H1 (cell line): ENCODE data around the gene OR2C1. TPM values are rescaled to one million over a fixed set of nuclear protein-coding genes. Genes with fewer than 3 reads are reported as not detected.

Source experiments
- CTCF ChIA-PET: fragments of 300-600 bp; sonication (Branson Sonifier 250); formaldehyde crosslinking; loops from one replicate; lab custom pipeline; 2021; ENCODE audit not compliant: partially characterized antibody; lab: Charles Lee
- POLR2A ChIA-PET: fragments of 300-600 bp; sonication (Branson Sonifier 250); formaldehyde crosslinking; loops from one replicate; lab custom pipeline; 2021; ENCODE audit warnings: inconsistent platforms; ENCODE audit not compliant: partially characterized antibody; lab: Charles Lee
- DNase-seq, 2 experiments: peaks; one replicate each; pipeline versions ENCODE4 v3.0.0 to v3.0.0-alpha.2; 2010 to 2022; ENCODE audit warnings: low spot score in 2 of 2, low read depth in 1 of 2, mixed read lengths in 1 of 2
- FAIRE-seq: peaks from 2 replicates; lab custom pipeline; 2011; peaks lifted over from hg19 to GRCh38; lab: Jason Lieb, UNC
- H2AFZ ChIP-seq: 2 replicates; pipeline ENCODE4 v1.8.1; 2012; ENCODE audit warnings: low read length, inconsistent platforms
- H2AK5ac ChIP-seq: 2 replicates; pipeline ENCODE4 v1.6.1; 2013; ENCODE audit warnings: low read depth, low read length
- H2BK120ac ChIP-seq: replicated peaks from 2 replicates; pipeline ENCODE3; 2013; ENCODE audit warnings: low read depth, low read length, inconsistent platforms
- H2BK12ac ChIP-seq: 2 replicates; pipeline ENCODE4 v1.6.1; 2013; ENCODE audit warnings: low read depth, low read length
- H2BK15ac ChIP-seq: 2 replicates; pipeline ENCODE4 v1.6.1; 2013; ENCODE audit warnings: low read length
- H2BK20ac ChIP-seq: 2 replicates; pipeline ENCODE4 v1.6.1; 2013; ENCODE audit warnings: low read length
- H2BK5ac ChIP-seq: 2 replicates; pipeline ENCODE4 v1.6.1; 2013; ENCODE audit warnings: low read depth, low read length
- H3K14ac ChIP-seq: 2 replicates; pipeline ENCODE4 v1.6.1; 2013; ENCODE audit warnings: inconsistent platforms; ENCODE audit not compliant: insufficient read length
- H3K18ac ChIP-seq: 2 replicates; pipeline ENCODE4 v1.6.1; 2013; ENCODE audit warnings: low read length; ENCODE audit errors: extremely low read depth
- H3K23ac ChIP-seq: 2 replicates; pipeline ENCODE4 v1.6.1; 2013; ENCODE audit warnings: inconsistent platforms; ENCODE audit not compliant: insufficient read length
- H3K23me2 ChIP-seq: 2 replicates; pipeline ENCODE4 v1.6.1; 2013; ENCODE audit warnings: low read depth, low read length
- H3K27ac ChIP-seq: 2 replicates; pipeline ENCODE4 v1.6.1; 2011; ENCODE audit warnings: low read depth, low read length, inconsistent platforms
- H3K27me3 ChIP-seq, 4 experiments: replicated peaks in 1 of 4; 1 replicate in 1 of 4; 2 replicates in 3 of 4; pipeline versions ENCODE4 v1.6.1 to v1.8.1; 2011 to 2013; ENCODE audit warnings: low read length in 3 of 4, mild to moderate bottlenecking in 3 of 4, inconsistent platforms in 2 of 4, mixed read lengths in 2 of 4, moderate library complexity in 1 of 4; ENCODE audit not compliant: control insufficient read depth in 3 of 4, insufficient read depth in 3 of 4; ENCODE audit errors: extremely low read depth in 1 of 4
- H3K36me3 ChIP-seq, 4 experiments: 2 replicates each; pipeline versions ENCODE4 v1.6.1 to v1.8.1; 2011 to 2013; ENCODE audit warnings: mild to moderate bottlenecking in 4 of 4, low read length in 3 of 4, moderate library complexity in 2 of 4, control low read depth in 1 of 4, inconsistent platforms in 1 of 4; ENCODE audit not compliant: insufficient read depth in 4 of 4, control insufficient read depth in 2 of 4
- H3K4ac ChIP-seq: replicated peaks from 2 replicates; pipeline ENCODE3; 2013; ENCODE audit warnings: low read length, low read depth, mixed read lengths, inconsistent platforms; ENCODE audit not compliant: insufficient read length
- H3K4me1 ChIP-seq, 4 experiments: replicated peaks in 1 of 4; 1 replicate in 1 of 4; 2 replicates in 3 of 4; pipeline versions ENCODE4 v1.6.1 to v1.8.1; 2011 to 2013; ENCODE audit warnings: low read length in 3 of 4, inconsistent platforms in 2 of 4, mixed read lengths in 1 of 4; ENCODE audit not compliant: insufficient read depth in 4 of 4, control insufficient read depth in 3 of 4
- H3K4me2 ChIP-seq, 2 experiments: 2 replicates each; pipeline versions ENCODE4 v1.6.1 to v1.8.1; 2011 to 2013; ENCODE audit warnings: low read depth in 2 of 2, low read length in 2 of 2, control low read depth in 1 of 2, inconsistent platforms in 1 of 2, mild to moderate bottlenecking in 1 of 2; ENCODE audit not compliant: insufficient read depth in 1 of 2
- H3K4me3 ChIP-seq, 4 experiments: fragments of 200-600, 300-600 bp in 1 of 4; sonication (generic), shearing (Covaris generic), sonication (Bioruptor Twin) in 1 of 4; 2 replicates each; pipeline versions ENCODE4 v1.5.1 to v1.8.1; 2011 to 2016; ENCODE audit warnings: low read length in 4 of 4, low read depth in 3 of 4, control low read depth in 2 of 4, inconsistent platforms in 2 of 4, mild to moderate bottlenecking in 2 of 4, mixed read lengths in 1 of 4, moderate library complexity in 1 of 4; ENCODE audit not compliant: insufficient read depth in 2 of 4; ENCODE audit errors: extremely low read depth in 1 of 4
- H3K56ac ChIP-seq: replicated peaks from 2 replicates; pipeline ENCODE3; 2013; ENCODE audit warnings: low read depth, mild to moderate bottlenecking, mixed read lengths, low read length, inconsistent platforms; ENCODE audit not compliant: insufficient read length
- H3K79me1 ChIP-seq: 2 replicates; pipeline ENCODE4 v1.6.1; 2013; ENCODE audit warnings: low read depth, low read length, control low read depth
- H3K79me2 ChIP-seq, 2 experiments: 2 replicates each; pipeline versions ENCODE4 v1.6.1 to v1.8.1; 2012 to 2013; ENCODE audit warnings: low read length in 2 of 2, mild to moderate bottlenecking in 2 of 2, inconsistent platforms in 1 of 2; ENCODE audit not compliant: insufficient read depth in 2 of 2, control insufficient read depth in 1 of 2
- H3K9ac ChIP-seq, 4 experiments: replicated peaks in 1 of 4; 1 replicate in 1 of 4; 2 replicates in 3 of 4; pipeline versions ENCODE4 v1.6.1 to v1.8.1; 2011 to 2013; ENCODE audit warnings: low read depth in 3 of 4, low read length in 3 of 4, control low read depth in 2 of 4, mild to moderate bottlenecking in 2 of 4, moderate library complexity in 2 of 4, inconsistent platforms in 1 of 4; ENCODE audit errors: extremely low read depth in 1 of 4
- H3K9me3 ChIP-seq, 2 experiments: 2 replicates each; pipeline versions ENCODE4 v1.6.1 to v1.8.1; 2012 to 2013; ENCODE audit warnings: mild to moderate bottlenecking in 2 of 2, moderate library complexity in 2 of 2, control low read depth in 1 of 2, inconsistent platforms in 1 of 2, low read depth in 1 of 2, low read length in 1 of 2, mixed read lengths in 1 of 2; ENCODE audit not compliant: insufficient read depth in 2 of 2
- H4K20me1 ChIP-seq, 2 experiments: replicated peaks in 1 of 2; 2 replicates each; pipeline versions ENCODE3 to v1.8.1; 2011 to 2013; ENCODE audit warnings: inconsistent platforms in 2 of 2, low read length in 2 of 2, mild to moderate bottlenecking in 1 of 2; ENCODE audit not compliant: insufficient read depth in 2 of 2, control insufficient read depth in 1 of 2
- H4K5ac ChIP-seq: 2 replicates; pipeline ENCODE4 v1.6.1; 2013; ENCODE audit warnings: low read length, low read depth, mixed read lengths, inconsistent platforms; ENCODE audit not compliant: insufficient read length
- H4K8ac ChIP-seq: 2 replicates; pipeline ENCODE4 v1.8.0; 2013; ENCODE audit warnings: mild to moderate bottlenecking, moderate library complexity, low read length, inconsistent platforms; ENCODE audit not compliant: insufficient read depth; ENCODE audit errors: extremely low read depth
- H4K91ac ChIP-seq: replicated peaks from 2 replicates; pipeline ENCODE3; 2013; ENCODE audit warnings: low read length, mixed read lengths, inconsistent platforms; ENCODE audit not compliant: insufficient read length
- BRCA1 ChIP-seq: IDR thresholded peaks from 2 replicates; pipeline ENCODE4 v1.6.1; 2012; ENCODE audit warnings: low read depth, low read length, improper control_type of control experiment
- CEBPB ChIP-seq: IDR thresholded peaks from 2 replicates; pipeline ENCODE4 v1.6.1; 2012; ENCODE audit warnings: low read depth, low read length
- CTCF ChIP-seq, 3 experiments: IDR thresholded peaks; 1 replicate in 2 of 3; 2 replicates in 1 of 3; pipeline versions ENCODE4 v1.5.1 to v1.6.1; 2011; ENCODE audit warnings: low read length in 3 of 3, mild to moderate bottlenecking in 3 of 3, inconsistent platforms in 2 of 3, low read depth in 1 of 3, moderate library complexity in 1 of 3; ENCODE audit not compliant: insufficient read depth in 1 of 3; ENCODE audit errors: control extremely low read depth in 1 of 3
- EGR1 ChIP-seq: IDR thresholded peaks from 2 replicates; pipeline ENCODE4 v1.6.1; 2011; ENCODE audit warnings: low read depth, low read length, borderline replicate concordance
- EZH2 ChIP-seq: fragments of 200-600 bp; sonication (generic); IDR thresholded peaks from 2 replicates; pipeline ENCODE4 v1.7.1; 2012; ENCODE audit warnings: low read depth, mild to moderate bottlenecking, moderate library complexity, low read length, inconsistent platforms; ENCODE audit not compliant: severe bottlenecking
- GABPA ChIP-seq: IDR thresholded peaks from 2 replicates; pipeline ENCODE4 v1.6.1; 2011; ENCODE audit warnings: mild to moderate bottlenecking, low read length, moderate library complexity, borderline replicate concordance; ENCODE audit not compliant: insufficient read depth
- HDAC6 ChIP-seq: IDR thresholded peaks from one replicate; pipeline ENCODE4 v1.7.1; 2012; ENCODE audit warnings: low read depth, mild to moderate bottlenecking, inconsistent platforms, low read length, moderate library complexity
- MAFK ChIP-seq: IDR thresholded peaks from 2 replicates; pipeline ENCODE4 v1.6.1; 2012; ENCODE audit warnings: low read depth, mild to moderate bottlenecking, improper control_type of control experiment, low read length
- POLR2A ChIP-seq, 2 experiments: IDR thresholded peaks; 1 replicate in 1 of 2; 2 replicates in 1 of 2; pipeline ENCODE4 v1.6.1; 2011; ENCODE audit warnings: low read depth in 2 of 2, low read length in 2 of 2, mild to moderate bottlenecking in 2 of 2; ENCODE audit errors: control extremely low read depth in 1 of 2
- POLR2AphosphoS5 ChIP-seq: IDR thresholded peaks from 2 replicates; pipeline ENCODE4 v1.6.1; 2011; ENCODE audit warnings: low read depth, low read length
- RBBP5 ChIP-seq: IDR thresholded peaks from 2 replicates; pipeline ENCODE4 v1.7.1; 2012; ENCODE audit warnings: low read depth, mild to moderate bottlenecking, inconsistent platforms, low read length, moderate library complexity, borderline replicate concordance
- SP4 ChIP-seq: IDR thresholded peaks from 2 replicates; pipeline ENCODE4 v1.6.1; 2012; ENCODE audit warnings: low read length, inconsistent platforms
- TCF12 ChIP-seq: IDR thresholded peaks from 2 replicates; pipeline ENCODE4 v1.6.1; 2011; ENCODE audit warnings: low read depth, mild to moderate bottlenecking, low read length
- WGBS, 2 experiments: shearing (Covaris generic) in 1 of 2; methylation state at CpG; one replicate each; pipeline versions ENCODE4 v1.1.6 to v1.1.7; 2013 to 2015; ENCODE audit warnings: low lambda C conversion rate in 2 of 2, mixed read lengths in 2 of 2, inconsistent platforms in 1 of 2, low coverage in 1 of 2, missing lambda C conversion rate in 1 of 2; ENCODE audit not compliant: insufficient replicate concordance in 2 of 2, insufficient coverage in 1 of 2, insufficient read length in 1 of 2; ENCODE audit errors: extremely low coverage in 1 of 2, missing lambda C conversion rate in 1 of 2; 5-methylcytosine and 5-hydroxymethylcytosine counted together
- polyA plus RNA-seq, 7 experiments: library from polyadenylated mRNA; depleted of rRNA in 3 of 7; stranded (reverse) in 5 of 7; unstranded in 2 of 7; fragments of >200 nt in 5 of 7; fragments of 200-250 nt in 2 of 7; gene quantifications; 1 replicate in 5 of 7; 2 replicates in 1 of 7; 4 replicates in 1 of 7; pipeline versions ENCODE4 v1.2.1 to v1.2.3, GENCODE V29; 2011 to 2013; ENCODE audit warnings: missing spikeins in 2 of 7, mixed read lengths in 2 of 7
- total RNA-seq: library from RNA; stranded (reverse); fragmentation: NEBNext Ultra II Directional; extraction: Animal tissue kit (Norgen Biotek cat#: 25700); gene quantifications from 2 replicates; pipeline ENCODE4 v1.2.1, GENCODE V29; 2021

Gene OR2C1
- total and polyA plus RNA-seq, 2 of the 8 experiments (the other 6 are each of a cell fraction or from before 2014, with no cell fraction given), result not detected

- Histone ChIP-seq H4K91ac (no peak overlapping the region), H3K27me3 (peaks cover 0 to 2% (median 0%) of the 10 kb centered on the region in 4 experiments; a peak in 1 of 7 replicates), H4K8ac (no peak overlapping the region), H3K18ac (no peak overlapping the region), H3K4me3 (no peak overlapping the region), H2BK12ac (no peak overlapping the region), H2BK15ac (no peak overlapping the region), H3K36me3 (no peaks in the 10 kb centered on the region), H3K27ac (no peak overlapping the region), H3K56ac (no peak overlapping the region), H3K79me1 (no peaks in the 10 kb centered on the region), H4K5ac (no peak overlapping the region), H3K4me2 (no peak overlapping the region), H2AK5ac (no peak overlapping the region), H2BK5ac (no peak overlapping the region), H3K4ac (no peak overlapping the region), H3K4me1 (no peaks in the 10 kb centered on the region), H2BK120ac (no peak overlapping the region), H3K23me2 (no peaks in the 10 kb centered on the region), H2AFZ (no peak overlapping the region), H3K9ac (no peak overlapping the region), H3K79me2 (no peaks in the 10 kb centered on the region), H3K9me3 (peaks cover 29 to 38% of the 10 kb centered on the region in 2 experiments), H2BK20ac (no peak overlapping the region), H3K14ac (no peak overlapping the region), H4K20me1 (no peaks in the 10 kb centered on the region), H3K23ac (no peak overlapping the region)
- ChIA-PET POLR2A (no interaction called here), CTCF (interaction anchor here (1.6 kb wide), 1 partner anchor 20 kb away, joined by 3 read pairs; no protein-coding TSS in a partner anchor)
- 67% methylated on average over 1 of the region's 1 CpG; no CpG with 5 or more reads in 1 of the 2 experiments for WGBS, 2 experiments
- no peak for DNase-seq
- no peak for FAIRE-seq
- no peak for TF ChIP-seq HDAC6
- no peak for TF ChIP-seq GABPA
- no peak for TF ChIP-seq EZH2
- no peak for TF ChIP-seq CEBPB
- TF ChIP-seq BRCA1, result no peak
- TF ChIP-seq MAFK, result no peak
- TF ChIP-seq TCF12, result no peak
- no peak for TF ChIP-seq POLR2A (IDR thresholded peaks at IDR 0.05; ENCODE audit: control extremely low read depth in 1 of 2, low read depth in 2 of 2, low read length in 2 of 2)
- TF ChIP-seq POLR2AphosphoS5, result no peak
- no peak for TF ChIP-seq EGR1
- no peak for TF ChIP-seq CTCF (IDR thresholded peaks at IDR 0.05; ENCODE audit: control extremely low read depth in 1 of 3, insufficient read depth in 1 of 3, low read depth in 1 of 3, low read length in 3 of 3)
- TF ChIP-seq RBBP5, result no peak
- no peak for TF ChIP-seq SP4
Measured at GRCh38 chr16:3358871-3359270, 3.2 kb downstream of the OR2C1 start.
